Mesothelial cell of epicardium (in vitro differentiated cells): ENCODE results near the gene ANG. TPM values are rescaled to one million over a fixed set of nuclear protein-coding genes. Genes with fewer than 3 reads are reported as not detected.

Experiments
- DNase-seq, 2 experiments: peaks; one replicate each; pipeline ENCODE4 v3.0.0; 2021; ENCODE audit warnings: low spot score in 2 of 2; ENCODE audit not compliant: unreplicated experiment in 2 of 2
- H3K27ac Mint-ChIP-seq: 2 replicates; pipeline ENCODE4 v1.8.0; 2021; ENCODE audit warnings: mixed read lengths
- H3K27me3 Mint-ChIP-seq: 2 replicates; pipeline ENCODE4 v1.8.0; 2021; ENCODE audit warnings: low read depth, mixed read lengths
- H3K36me3 Mint-ChIP-seq: 2 replicates; pipeline ENCODE4 v1.8.0; 2021; ENCODE audit warnings: mixed read lengths
- H3K4me1 Mint-ChIP-seq: 2 replicates; pipeline ENCODE4 v1.8.0; 2021; ENCODE audit warnings: mixed read lengths
- H3K4me3 Mint-ChIP-seq: 2 replicates; pipeline ENCODE4 v1.8.0; 2021; ENCODE audit warnings: mild to moderate bottlenecking, moderate library complexity, mixed read lengths
- H3K9me3 Mint-ChIP-seq: 2 replicates; pipeline ENCODE4 v1.8.0; 2021; ENCODE audit warnings: mixed read lengths
- CTCF ChIP-seq: fragments of 200-600 bp; sonication (generic); IDR thresholded peaks from one replicate; pipeline ENCODE4 v1.5.0; 2021; ENCODE audit warnings: antibody characterized with exemption; ENCODE audit not compliant: unreplicated experiment
- total RNA-seq: library from RNA; stranded (reverse); gene quantifications from 3 replicates; pipeline ENCODE4 v1.2.1, GENCODE V29; 2021

Gene ANG
- total RNA-seq, 1 donor from 2014 or later = 5.4 TPM

DNA sequence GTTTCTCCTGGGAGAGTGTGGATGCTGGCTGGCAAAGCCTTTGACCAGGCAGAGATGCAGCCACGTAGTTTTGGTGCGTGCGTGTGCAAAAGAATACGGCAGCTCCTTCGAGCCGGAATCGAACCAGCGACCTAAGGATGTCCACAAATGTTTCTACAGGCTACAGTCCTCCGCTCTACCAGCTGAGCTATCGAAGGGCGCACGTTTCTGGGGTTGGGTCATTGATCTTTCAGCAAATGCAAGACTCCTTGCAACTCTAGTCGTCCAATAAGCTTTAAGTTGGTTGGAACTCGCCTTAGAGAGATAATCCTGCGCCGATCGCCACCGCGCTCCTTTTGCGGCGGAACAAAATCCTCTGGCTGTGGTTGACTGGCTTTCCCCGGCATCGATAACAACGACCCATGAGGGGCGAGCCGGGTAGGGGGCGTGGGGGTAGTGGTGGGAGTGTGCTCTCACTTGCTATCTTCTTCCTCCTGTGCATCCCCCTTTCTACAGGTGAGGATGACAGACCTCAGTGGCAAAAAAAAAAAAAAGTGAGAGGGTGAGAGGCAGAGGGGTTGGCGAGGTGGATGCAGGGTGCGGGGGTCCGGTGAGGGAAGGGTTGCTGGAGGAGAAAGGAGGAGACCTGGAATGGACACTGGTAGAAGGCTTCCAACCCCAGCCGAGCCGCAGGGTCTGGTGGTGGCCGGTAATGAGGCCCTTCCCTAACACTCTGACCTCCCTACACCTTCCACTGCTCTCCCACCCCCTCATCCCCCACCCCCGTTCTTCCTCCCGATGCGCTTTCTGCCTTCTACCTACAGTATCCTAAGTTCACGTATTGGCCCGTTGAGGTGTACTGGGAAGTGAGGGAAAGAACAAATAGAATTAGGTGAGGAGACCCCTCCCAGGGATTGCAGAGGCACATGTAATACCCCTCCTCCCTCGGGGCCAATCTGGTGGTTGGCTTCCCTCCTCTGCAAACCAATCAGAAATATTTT lies 35.3 kb upstream of the ANG start:
- Mint-ChIP-seq H3K36me3 (no peaks in the 10 kb centered on the region), H3K27ac (no peak overlapping the region), H3K4me3 (peak overlapping the region; percentile 46), H3K9me3 (no peaks in the 10 kb centered on the region), H3K4me1 (peaks cover 10% of the 10 kb centered on the region), H3K27me3 (peaks cover 84% of the 10 kb centered on the region)
- DNase-seq = no peak
- TF ChIP-seq CTCF = no peak

GRCh38 chr14:20655851-20656250 lies 32.7 kb upstream of the ANG start:
- no peak for TF ChIP-seq CTCF
- Mint-ChIP-seq H3K36me3 (no peaks in the 10 kb centered on the region), H3K4me1 (peaks cover 10% of the 10 kb centered on the region), H3K4me3 (no peak overlapping the region), H3K27ac (no peak overlapping the region), H3K9me3 (no peaks in the 10 kb centered on the region), H3K27me3 (peaks cover 98% of the 10 kb centered on the region)
- no peak for DNase-seq

GRCh38 chr14:20656274-20656673 lies 32.3 kb upstream of the ANG start:
- Mint-ChIP-seq H3K27ac (no peak overlapping the region), H3K4me1 (peaks cover 10% of the 10 kb centered on the region), H3K36me3 (no peaks in the 10 kb centered on the region), H3K27me3 (peaks cover 99% of the 10 kb centered on the region), H3K9me3 (no peaks in the 10 kb centered on the region), H3K4me3 (no peak overlapping the region)
- no peak for TF ChIP-seq CTCF
- no peak for DNase-seq

- Mint-ChIP-seq H3K9me3 (no peaks in the 10 kb centered on the region), H3K4me1 (peaks cover 10% of the 10 kb centered on the region), H3K27me3 (peaks cover 99% of the 10 kb centered on the region), H3K36me3 (no peaks in the 10 kb centered on the region), H3K4me3 (no peak overlapping the region), H3K27ac (no peak overlapping the region)
- TF ChIP-seq CTCF = no peak
- no peak for DNase-seq
These were observed 31.1 kb upstream of the ANG start for GRCh38 chr14:20657216-20658211.

- H3K36me3 Mint-ChIP-seq = no peaks in the 10 kb centered on the region
- no peaks in the 10 kb centered on the region for H3K9me3 Mint-ChIP-seq
- H3K27me3 Mint-ChIP-seq = peaks cover 99% of the 10 kb centered on the region
- peaks cover 11% of the 10 kb centered on the region for H3K4me1 Mint-ChIP-seq
- TF ChIP-seq CTCF = no peak
- no peak for DNase-seq
- no peak overlapping the region for H3K4me3 Mint-ChIP-seq
- H3K27ac Mint-ChIP-seq = no peak overlapping the region
These were observed 30.3 kb upstream of the ANG start for GRCh38 chr14:20658246-20658645.
